ENCODE measurements around the gene TBC1D30.

Gene TBC1D30

DNA sequence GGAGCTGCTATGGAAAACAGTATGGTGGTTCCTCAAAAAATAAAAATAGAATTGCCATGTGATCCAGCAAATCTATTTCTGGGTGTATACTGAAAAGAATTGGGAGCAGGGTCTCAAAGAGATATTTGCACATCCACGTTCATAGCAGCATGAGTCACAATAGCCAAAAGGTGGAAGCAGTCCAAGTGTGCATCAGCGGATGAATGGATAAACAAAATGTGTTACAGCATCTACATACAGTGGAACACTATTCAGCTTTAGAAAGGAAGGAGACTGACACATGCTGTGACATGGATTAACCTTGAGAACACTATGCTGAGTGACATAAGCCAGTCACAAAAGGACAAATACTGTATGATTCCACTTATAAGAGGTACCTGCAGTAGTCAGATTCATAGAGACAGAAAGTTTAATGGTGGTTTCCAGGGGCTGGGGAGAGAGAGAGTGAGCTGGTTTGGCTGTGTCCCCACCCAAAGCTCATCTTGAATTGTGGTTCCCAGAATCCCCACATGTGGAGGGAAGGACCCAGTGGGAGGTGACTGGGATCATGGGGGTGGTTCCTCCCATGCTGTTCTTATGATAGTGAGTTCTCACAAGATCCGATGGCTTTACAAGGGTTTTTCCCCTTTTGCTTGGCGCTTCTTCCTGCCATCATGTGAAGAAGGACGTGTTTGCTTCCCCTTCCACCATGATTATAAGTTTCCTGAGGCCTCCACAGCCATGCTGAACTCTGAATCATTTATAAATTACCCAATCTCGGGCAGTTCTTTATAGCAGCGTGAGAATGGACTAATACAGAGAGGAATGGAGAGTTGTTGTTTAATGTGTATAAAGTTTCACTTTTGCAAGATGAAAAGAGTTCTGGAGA, 17.6 kb upstream of the TBC1D30 start:
- H3K27ac ChIP-seq = no peak overlapping the region
- TF ChIP-seq ZFX (IDR thresholded peaks at IDR 0.05) = no peak
- TF ChIP-seq, protein P1, sequence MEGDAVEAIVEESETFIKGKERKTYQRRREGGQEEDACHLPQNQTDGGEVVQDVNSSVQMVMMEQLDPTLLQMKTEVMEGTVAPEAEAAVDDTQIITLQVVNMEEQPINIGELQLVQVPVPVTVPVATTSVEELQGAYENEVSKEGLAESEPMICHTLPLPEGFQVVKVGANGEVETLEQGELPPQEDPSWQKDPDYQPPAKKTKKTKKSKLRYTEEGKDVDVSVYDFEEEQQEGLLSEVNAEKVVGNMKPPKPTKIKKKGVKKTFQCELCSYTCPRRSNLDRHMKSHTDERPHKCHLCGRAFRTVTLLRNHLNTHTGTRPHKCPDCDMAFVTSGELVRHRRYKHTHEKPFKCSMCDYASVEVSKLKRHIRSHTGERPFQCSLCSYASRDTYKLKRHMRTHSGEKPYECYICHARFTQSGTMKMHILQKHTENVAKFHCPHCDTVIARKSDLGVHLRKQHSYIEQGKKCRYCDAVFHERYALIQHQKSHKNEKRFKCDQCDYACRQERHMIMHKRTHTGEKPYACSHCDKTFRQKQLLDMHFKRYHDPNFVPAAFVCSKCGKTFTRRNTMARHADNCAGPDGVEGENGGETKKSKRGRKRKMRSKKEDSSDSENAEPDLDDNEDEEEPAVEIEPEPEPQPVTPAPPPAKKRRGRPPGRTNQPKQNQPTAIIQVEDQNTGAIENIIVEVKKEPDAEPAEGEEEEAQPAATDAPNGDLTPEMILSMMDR (conservative IDR thresholded peaks at IDR 0.05) = no peak

DNA sequence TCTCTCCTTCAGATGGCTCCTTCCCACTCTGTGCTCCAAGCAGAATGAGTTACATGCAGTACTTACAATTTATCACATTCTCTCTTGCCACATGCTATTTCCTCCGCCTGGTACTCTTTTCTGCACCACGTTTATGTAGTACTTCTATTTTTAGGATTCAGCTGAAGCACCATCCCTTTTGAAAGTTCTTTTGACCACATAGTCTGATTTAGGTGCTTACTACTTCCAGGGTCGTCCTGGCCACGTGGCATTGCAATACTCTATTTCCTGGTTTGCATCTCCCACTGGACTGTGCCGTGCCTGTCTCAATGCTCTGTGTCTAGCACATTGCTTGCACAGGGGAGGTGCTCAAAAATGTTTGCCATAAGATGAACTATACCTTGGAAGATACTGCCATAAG, 16.3 kb upstream of the TBC1D30 start:
- no peak for TF ChIP-seq ZFX (IDR thresholded peaks at IDR 0.05)
- TF ChIP-seq, protein P1 (conservative IDR thresholded peaks at IDR 0.05) = no peak

DNA sequence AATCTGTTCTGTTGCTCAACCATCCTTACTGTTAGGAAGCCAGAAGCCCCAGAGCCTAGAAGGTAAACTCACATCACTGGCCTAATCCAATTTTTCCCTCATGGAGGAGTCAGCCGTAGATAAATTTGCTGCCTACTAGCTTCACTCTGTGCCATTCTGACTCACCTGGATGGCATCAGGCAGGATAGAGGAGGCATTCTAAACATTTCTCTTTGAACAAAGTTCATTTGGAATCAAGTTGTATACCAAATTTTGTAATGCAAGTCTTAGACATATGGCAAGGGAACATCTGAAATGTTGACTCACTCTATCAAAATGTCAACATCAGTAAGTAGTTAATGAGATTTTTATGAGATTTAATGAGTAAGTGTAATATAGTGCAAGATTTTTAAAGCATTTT, 13.6 kb upstream of the TBC1D30 start:
- peak overlapping the region; percentile 49; the same call in 1 of the 2 replicates for H3K27ac ChIP-seq

More for the DNA sequence above, 16.3 kb upstream of the TBC1D30 start:
- H3K27ac ChIP-seq = no peak overlapping the region

DNA sequence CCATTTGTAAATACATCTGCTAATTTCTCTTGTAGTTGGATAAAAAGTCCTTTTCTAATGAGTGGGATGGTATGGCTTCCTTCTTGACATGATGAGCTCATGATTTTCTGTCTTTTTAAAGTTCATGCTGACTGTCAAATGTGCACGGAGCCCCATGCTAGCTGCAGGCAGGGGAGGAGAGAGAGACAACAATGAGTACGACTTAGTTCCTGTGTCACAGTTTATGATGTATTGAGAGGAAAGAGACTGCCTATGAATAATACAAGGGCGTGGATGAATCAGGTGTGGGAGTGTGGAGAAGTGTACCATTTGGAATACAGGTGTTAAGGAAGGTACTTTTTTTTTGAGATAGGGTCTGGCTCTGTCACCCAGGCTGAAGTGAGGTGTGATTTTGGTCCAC, 10.7 kb upstream of the TBC1D30 start:
- no peak for TF ChIP-seq ZFX (IDR thresholded peaks at IDR 0.05)
- peak overlapping the region; percentile 49 for H3K27ac ChIP-seq

More for the DNA sequence above, 13.6 kb upstream of the TBC1D30 start:
- TF ChIP-seq, protein P1 (conservative IDR thresholded peaks at IDR 0.05) = no peak
- no peak for TF ChIP-seq ZFX (IDR thresholded peaks at IDR 0.05)

DNA sequence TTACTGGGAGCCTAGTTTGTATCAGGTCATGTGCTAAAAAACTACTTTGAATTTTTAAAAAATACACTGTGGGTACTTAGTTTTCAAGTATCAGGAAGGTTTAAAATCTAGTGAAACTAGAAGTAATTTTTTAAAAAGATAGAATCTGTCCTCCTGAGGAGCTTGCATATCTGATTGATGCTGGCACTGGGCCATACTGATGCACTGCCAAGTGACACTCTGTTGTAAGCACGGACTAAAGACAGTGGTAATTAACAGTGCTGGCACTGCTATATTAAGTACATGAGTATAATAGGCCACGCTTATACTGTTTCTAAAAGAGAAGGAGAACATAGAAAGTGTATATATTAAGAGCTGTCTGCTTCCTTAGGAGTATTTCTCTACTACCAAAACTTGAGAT, 10.0 kb upstream of the TBC1D30 start:
- peak overlapping the region; percentile 49; the same call in 1 of the 2 replicates for H3K27ac ChIP-seq
- no peak for TF ChIP-seq ZFX (IDR thresholded peaks at IDR 0.05)
- TF ChIP-seq, protein P1 (conservative IDR thresholded peaks at IDR 0.05) = no peak

DNA sequence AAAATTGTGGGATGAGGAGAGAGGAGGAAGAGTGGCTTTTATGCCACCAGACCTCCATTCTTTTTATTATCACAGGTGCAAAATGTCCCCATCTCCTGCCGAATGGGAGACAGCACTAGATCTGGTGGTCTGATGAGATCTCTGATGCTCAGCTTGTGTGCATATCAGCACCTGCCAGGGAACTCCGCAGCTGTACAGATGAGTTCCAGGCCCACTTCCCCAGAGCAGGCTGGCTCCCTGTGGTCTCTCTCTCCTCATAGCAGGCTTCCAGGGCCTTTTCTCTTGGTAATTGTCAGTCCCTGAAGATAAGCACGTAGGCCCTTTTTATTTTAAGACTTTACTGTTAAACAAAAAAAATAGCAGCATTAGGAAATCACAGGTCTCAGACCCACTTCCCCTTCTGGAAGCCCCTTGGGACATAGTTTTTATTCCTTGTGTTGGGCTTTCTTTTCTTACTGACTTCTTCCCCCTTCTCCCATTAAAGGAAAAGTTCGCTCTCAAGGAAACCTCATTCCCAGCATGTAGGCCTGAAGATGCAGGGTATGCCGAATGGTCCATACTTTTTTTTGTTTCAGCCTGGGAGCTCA, 4.5 kb upstream of the TBC1D30 start:
- TF ChIP-seq, protein P1 (conservative IDR thresholded peaks at IDR 0.05) = no peak
- no peak for TF ChIP-seq ZFX (IDR thresholded peaks at IDR 0.05)

DNA sequence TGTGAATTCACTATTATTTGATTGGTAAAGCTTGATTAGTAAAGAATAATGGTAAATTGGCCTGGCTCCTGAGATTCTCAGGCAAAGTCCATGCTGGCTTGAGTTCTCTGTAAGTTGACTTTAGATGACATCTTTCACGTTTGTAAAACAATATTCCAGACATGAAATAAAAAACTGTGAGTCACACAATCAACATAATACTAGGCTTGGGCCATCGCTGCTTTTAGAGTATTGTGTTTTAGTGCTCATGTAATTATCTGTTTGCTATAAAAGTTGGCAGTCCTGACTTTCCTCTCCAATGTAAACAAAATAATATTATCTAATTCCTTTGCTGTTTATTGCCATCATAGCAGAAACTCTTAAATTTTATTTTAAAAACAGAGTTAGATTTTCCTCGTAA, 3.9 kb upstream of the TBC1D30 start:
- TF ChIP-seq, protein P1 (conservative IDR thresholded peaks at IDR 0.05) = no peak
- no peak for TF ChIP-seq ZFX (IDR thresholded peaks at IDR 0.05)
- H3K27ac ChIP-seq = peak overlapping the region; percentile 59; the same call in 1 of the 2 replicates

More for the DNA sequence above, 4.5 kb upstream of the TBC1D30 start:
- H3K27ac ChIP-seq = peak overlapping the region; percentile 59
